IMR-90 (cell line): Measurements from ENCODE around the gene ANGEL1.

Experiments used
- CTCF ChIP-seq: conservative IDR thresholded peaks from 2 replicates; pipeline ENCODE4 v1.5.1; 2012; ENCODE audit warnings: mild to moderate bottlenecking, low read depth, low read length, improper control_type of control experiment
- FOS ChIP-seq: fragments of 150-350 bp; IDR thresholded peaks from 2 replicates; pipeline ENCODE4 v1.6.1; 2016; ENCODE audit warnings: low read depth, low read length
- POLR2A ChIP-seq: IDR thresholded peaks from 2 replicates; pipeline ENCODE4 v1.6.1; 2012; ENCODE audit warnings: mild to moderate bottlenecking, low read depth, low read length
- RFX5 ChIP-seq: IDR thresholded peaks from 2 replicates; pipeline ENCODE4 v1.8.0; 2012; ENCODE audit warnings: low read depth, mild to moderate bottlenecking, low read length, moderate library complexity

- no peak for TF ChIP-seq CTCF
- TF ChIP-seq RFX5, result no peak
- TF ChIP-seq POLR2A, result no peak
- no peak for TF ChIP-seq FOS
Measured at GRCh38 chr14:76755610-76756370, 56.9 kb downstream of the ANGEL1 start.
